GM21390 (cell line): Measurements from ENCODE around the gene AREG.

Source experiments
- ATAC-seq: cut with Tn5 transposase; IDR thresholded peaks from one replicate; pipeline ENCODE4 v1.9.1; 2021; ENCODE audit not compliant: unreplicated experiment

AREG gene

DNA sequence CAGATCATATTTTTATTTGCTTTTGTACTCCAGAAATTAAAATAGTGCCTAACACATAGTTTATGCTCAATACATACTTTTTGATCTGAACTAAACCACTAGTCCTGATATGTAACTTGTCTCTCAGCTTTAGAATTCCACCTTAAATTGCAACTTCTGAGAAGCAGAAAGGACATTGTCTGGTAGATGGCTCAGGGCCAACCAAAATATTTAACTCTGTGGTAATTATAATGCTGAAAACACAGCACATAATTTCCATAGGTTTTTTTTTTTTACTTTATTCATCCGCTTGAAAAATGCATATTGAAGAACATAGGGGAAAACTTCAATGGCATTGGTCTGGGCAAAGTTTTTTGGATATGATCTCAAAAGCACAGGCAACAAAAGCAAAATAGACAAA is 59.3 kb downstream of the AREG start:
- no peak for ATAC-seq
